HCT116 (cell line): ENCODE data around the gene BEND5.

Experiments
- CTCF ChIP-seq, 3 experiments: fragments of 200-600 bp in 1 of 3; sonication (generic) in 1 of 3; IDR thresholded peaks in 2 of 3; conservative IDR thresholded peaks in 1 of 3; 2 replicates each; pipeline ENCODE4 v1.5.1; 2012 to 2017; ENCODE audit warnings: low read depth in 2 of 3, low read length in 2 of 3, antibody characterized with exemption in 1 of 3, borderline replicate concordance in 1 of 3, control low read depth in 1 of 3, mild to moderate bottlenecking in 1 of 3, mixed read lengths in 1 of 3, mixed run types in 1 of 3, moderate library complexity in 1 of 3; ENCODE audit not compliant: insufficient read depth in 1 of 3
- EZH2 ChIP-seq: fragments of 200-600 bp; sonication (generic); IDR thresholded peaks from 2 replicates; pipeline ENCODE4 v1.6.1; 2017; ENCODE audit warnings: antibody characterized with exemption, mixed run types
- EZH2phosphoT487 ChIP-seq: fragments of 200-600 bp; IDR thresholded peaks from 2 replicates; pipeline ENCODE4 v1.6.1; 2018; ENCODE audit warnings: antibody characterized with exemption, borderline replicate concordance
- JUND ChIP-seq: IDR thresholded peaks from 2 replicates; pipeline ENCODE4 v1.6.1; 2012
- MAX ChIP-seq: IDR thresholded peaks from 2 replicates; pipeline ENCODE4 v1.6.1; 2012
- POLR2A ChIP-seq: IDR thresholded peaks from 2 replicates; pipeline ENCODE4 v1.7.0; 2011; ENCODE audit warnings: borderline replicate concordance; ENCODE audit not compliant: insufficient read depth, insufficient read length; ENCODE audit errors: extremely low read depth
- POLR2AphosphoS5 ChIP-seq: IDR thresholded peaks from 2 replicates; pipeline ENCODE4 v1.6.1; 2011; ENCODE audit warnings: mild to moderate bottlenecking, low read depth, low read length, moderate library complexity
- RAD21 ChIP-seq: IDR thresholded peaks from 2 replicates; pipeline ENCODE4 v1.6.1; 2012; ENCODE audit warnings: low read depth, mild to moderate bottlenecking
- REST ChIP-seq: IDR thresholded peaks from 2 replicates; pipeline ENCODE4 v1.6.1; 2012; ENCODE audit warnings: low read depth
- ZNF274 ChIP-seq: fragments of 200-500 bp; sonication (Bioruptor generic); IDR thresholded peaks from 2 replicates; pipeline ENCODE4 v1.6.1; 2014; ENCODE audit warnings: mild to moderate bottlenecking, low read depth, low read length, inconsistent platforms
- TF ChIP-seq, protein P1 (sequence below): IDR thresholded peaks from 2 replicates; pipeline ENCODE4 v1.6.1; 2011; ENCODE audit warnings: mild to moderate bottlenecking, low read length, moderate library complexity; ENCODE audit not compliant: insufficient replicate concordance; ENCODE audit errors: extremely low read depth

DNA sequence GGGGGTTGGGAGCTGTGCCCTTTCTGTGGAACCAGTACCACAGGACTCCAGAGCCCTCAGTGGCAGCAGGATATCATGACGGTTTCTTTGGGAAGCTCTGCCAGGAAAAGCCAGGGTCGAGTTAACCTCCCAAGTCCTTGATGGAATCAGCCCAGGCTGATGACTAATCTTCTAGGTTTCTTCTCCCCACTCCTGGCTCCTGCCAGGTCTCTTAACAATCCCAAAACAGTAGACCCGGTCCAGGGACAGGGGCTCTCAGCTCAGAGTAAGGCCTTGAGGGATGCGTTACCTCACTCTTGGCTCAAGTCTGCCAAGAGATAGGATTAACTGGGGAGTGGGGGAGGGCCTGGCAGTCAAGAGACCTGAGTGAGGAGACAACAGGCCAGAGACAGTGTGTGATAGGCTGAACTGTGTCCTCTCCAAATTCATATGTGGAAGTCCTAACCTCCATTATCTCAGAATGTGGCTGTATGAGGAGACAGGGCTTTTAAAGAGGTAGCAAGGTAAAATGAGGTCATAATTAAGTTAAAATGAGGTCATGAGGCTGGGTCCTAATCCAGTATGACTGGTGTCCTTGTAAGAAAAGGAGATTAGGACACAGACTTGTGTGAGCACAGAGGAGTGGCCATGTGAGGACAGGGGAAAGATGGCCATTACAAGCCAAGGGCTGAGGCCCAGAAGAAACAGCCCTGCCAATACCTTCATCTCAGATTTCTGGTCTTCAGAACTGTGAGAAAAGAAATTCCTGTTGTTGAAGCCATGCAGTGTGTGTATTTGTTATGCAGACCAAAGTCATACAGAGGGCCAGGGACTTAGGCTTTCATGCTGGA is 95.0 kb downstream of the BEND5 start:
- TF ChIP-seq POLR2A = no peak
- TF ChIP-seq JUND = no peak
- TF ChIP-seq CTCF (IDR thresholded peaks at IDR 0.05 in 2 of 3, conservative IDR thresholded peaks at IDR 0.05 in 1 of 3; ENCODE audit: borderline replicate concordance in 1 of 3, insufficient read depth in 1 of 3, low read depth in 2 of 3, low read length in 2 of 3) = no peak
- TF ChIP-seq, protein P1, sequence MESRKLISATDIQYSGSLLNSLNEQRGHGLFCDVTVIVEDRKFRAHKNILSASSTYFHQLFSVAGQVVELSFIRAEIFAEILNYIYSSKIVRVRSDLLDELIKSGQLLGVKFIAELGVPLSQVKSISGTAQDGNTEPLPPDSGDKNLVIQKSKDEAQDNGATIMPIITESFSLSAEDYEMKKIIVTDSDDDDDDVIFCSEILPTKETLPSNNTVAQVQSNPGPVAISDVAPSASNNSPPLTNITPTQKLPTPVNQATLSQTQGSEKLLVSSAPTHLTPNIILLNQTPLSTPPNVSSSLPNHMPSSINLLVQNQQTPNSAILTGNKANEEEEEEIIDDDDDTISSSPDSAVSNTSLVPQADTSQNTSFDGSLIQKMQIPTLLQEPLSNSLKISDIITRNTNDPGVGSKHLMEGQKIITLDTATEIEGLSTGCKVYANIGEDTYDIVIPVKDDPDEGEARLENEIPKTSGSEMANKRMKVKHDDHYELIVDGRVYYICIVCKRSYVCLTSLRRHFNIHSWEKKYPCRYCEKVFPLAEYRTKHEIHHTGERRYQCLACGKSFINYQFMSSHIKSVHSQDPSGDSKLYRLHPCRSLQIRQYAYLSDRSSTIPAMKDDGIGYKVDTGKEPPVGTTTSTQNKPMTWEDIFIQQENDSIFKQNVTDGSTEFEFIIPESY = no peak
- TF ChIP-seq EZH2 = no peak
- no peak for TF ChIP-seq RAD21
- no peak for TF ChIP-seq POLR2AphosphoS5
- TF ChIP-seq MAX = no peak
- no peak for TF ChIP-seq REST
- TF ChIP-seq ZNF274 = no peak
- TF ChIP-seq EZH2phosphoT487 = no peak
